BE2C (cell line): ENCODE measurements around the gene TBC1D12.
A peak's percentile ranks its signal among the peaks of the same experiment; 100 is the strongest.
"Not testable (repeated sequence)": the region's sequence is repeated elsewhere in the genome, so short reads cannot be mapped to it uniquely, and the experiment has no call there.

Source experiments
- DNase-seq: peaks from one replicate; pipeline ENCODE4 v3.0.0-alpha.2; 2020
- H3K27me3 ChIP-seq: fragments of 250-450 bp; sonication (Bioruptor Pico); 2 replicates; pipeline ENCODE4 v1.5.1; 2020; ENCODE audit warnings: mild to moderate bottlenecking
- H3K36me3 ChIP-seq: fragments of 250-450 bp; sonication (Bioruptor Pico); 2 replicates; pipeline ENCODE4 v1.5.1; 2020; ENCODE audit warnings: mild to moderate bottlenecking
- H3K4me1 ChIP-seq: fragments of 250-450 bp; sonication (Bioruptor Pico); 2 replicates; pipeline ENCODE4 v1.5.1; 2020
- H3K4me3 ChIP-seq: 2 replicates; pipeline ENCODE4 v1.5.1; 2011; ENCODE audit warnings: low read depth, low read length
- H3K9me3 ChIP-seq: fragments of 250-450 bp; sonication (Bioruptor Pico); 2 replicates; pipeline ENCODE4 v1.5.1; 2020
- CTCF ChIP-seq: IDR thresholded peaks from 2 replicates; pipeline ENCODE4 v1.5.1; 2012; ENCODE audit warnings: mild to moderate bottlenecking, low read depth, low read length

Gene TBC1D12

GRCh38 chr10:94376865-94377264 lies 25.5 kb upstream of the TBC1D12 start:
- H3K4me3 ChIP-seq: no peak overlapping the region
- H3K4me1 ChIP-seq: no peaks in the 10 kb centered on the region
- no peak for TF ChIP-seq CTCF
- H3K9me3 ChIP-seq: no peaks in the 10 kb centered on the region
- no peak for DNase-seq
- no peaks in the 10 kb centered on the region for H3K27me3 ChIP-seq
- H3K36me3 ChIP-seq: no peaks in the 10 kb centered on the region

- Histone ChIP-seq H3K9me3 (no peaks in the 10 kb centered on the region), H3K36me3 (no peaks in the 10 kb centered on the region), H3K27me3 (no peaks in the 10 kb centered on the region), H3K4me3 (no peak overlapping the region), H3K4me1 (no peaks in the 10 kb centered on the region)
- no peak for DNase-seq
- TF ChIP-seq CTCF: no peak
These were observed 18.8 kb upstream of the TBC1D12 start for GRCh38 chr10:94383530-94383929.

- H3K9me3 ChIP-seq, DNase-seq, H3K4me3 ChIP-seq, H3K4me1 ChIP-seq, H3K27me3 ChIP-seq, H3K36me3 ChIP-seq: not testable (repeated sequence)
These were observed 16.6 kb upstream of the TBC1D12 start for GRCh38 chr10:94385733-94386132.

GRCh38 chr10:94392117-94392516 lies 10.2 kb upstream of the TBC1D12 start:
- not testable (repeated sequence) for DNase-seq, H3K4me3 ChIP-seq, H3K4me1 ChIP-seq, H3K27me3 ChIP-seq, H3K9me3 ChIP-seq, H3K36me3 ChIP-seq

GRCh38 chr10:94397549-94398370 lies 4.6 kb upstream of the TBC1D12 start:
- Histone ChIP-seq H3K4me1 (no peaks in the 10 kb centered on the region), H3K9me3 (no peaks in the 10 kb centered on the region)
- TF ChIP-seq CTCF: no peak

DNA sequence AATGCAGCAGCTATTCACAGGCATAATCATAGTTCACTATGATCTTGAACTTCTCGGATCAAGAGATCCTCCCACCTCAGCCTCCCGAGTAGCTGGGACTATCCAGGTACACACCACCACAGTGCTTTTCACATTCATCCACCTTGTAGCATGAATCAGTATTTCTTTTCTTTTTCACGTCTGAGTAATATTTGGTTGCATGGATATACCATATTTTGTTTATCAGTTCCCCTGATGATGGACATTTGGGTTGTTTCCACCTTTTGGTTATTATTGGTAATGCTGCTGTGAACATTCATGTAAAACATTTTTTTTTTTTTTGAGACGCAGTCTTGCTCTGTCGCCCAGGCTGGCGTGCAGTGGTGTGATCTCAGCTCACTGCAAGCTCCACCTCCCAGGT lies 3.6 kb upstream of the TBC1D12 start:
- no peak overlapping the region for H3K4me3 ChIP-seq
- no peaks in the 10 kb centered on the region for H3K4me1 ChIP-seq
- H3K36me3 ChIP-seq: no peaks in the 10 kb centered on the region
- DNase-seq: no peak
- H3K9me3 ChIP-seq: no peaks in the 10 kb centered on the region
- H3K27me3 ChIP-seq: no peaks in the 10 kb centered on the region
- TF ChIP-seq CTCF: no peak

More at GRCh38 chr10:94397549-94398370, 4.6 kb upstream of the TBC1D12 start:
- no peak for DNase-seq
- Histone ChIP-seq H3K4me3 (no peak overlapping the region), H3K36me3 (no peaks in the 10 kb centered on the region), H3K27me3 (no peaks in the 10 kb centered on the region)

GRCh38 chr10:94402843-94403379 lies 570 bp downstream of the TBC1D12 start:
- Histone ChIP-seq H3K36me3 (no peaks in the 10 kb centered on the region), H3K27me3 (no peaks in the 10 kb centered on the region), H3K4me3 (peak overlapping the region; percentile 78), H3K4me1 (no peaks in the 10 kb centered on the region), H3K9me3 (no peaks in the 10 kb centered on the region)
- TF ChIP-seq CTCF: no peak
- peak; percentile 59 for DNase-seq
